Fibroblast of lung (primary cell): ENCODE measurements around the gene POLR1B.

Experiments
- EZH2 ChIP-seq: IDR thresholded peaks from 2 replicates; pipeline ENCODE4 v1.5.1; 2012; ENCODE audit warnings: low read length, control low read depth, mild to moderate bottlenecking; ENCODE audit errors: missing control alignments
- TF ChIP-seq, protein P1 (sequence below), 2 donors: IDR thresholded peaks in 1 of 2; conservative IDR thresholded peaks in 1 of 2; 1 replicate in 1 of 2; 2 replicates in 1 of 2; pipeline ENCODE4 v1.5.1; 2011 to 2012; ENCODE audit warnings: low read length in 2 of 2, control low read depth in 1 of 2, inconsistent platforms in 1 of 2, low read depth in 1 of 2, mild to moderate bottlenecking in 1 of 2

DNA sequence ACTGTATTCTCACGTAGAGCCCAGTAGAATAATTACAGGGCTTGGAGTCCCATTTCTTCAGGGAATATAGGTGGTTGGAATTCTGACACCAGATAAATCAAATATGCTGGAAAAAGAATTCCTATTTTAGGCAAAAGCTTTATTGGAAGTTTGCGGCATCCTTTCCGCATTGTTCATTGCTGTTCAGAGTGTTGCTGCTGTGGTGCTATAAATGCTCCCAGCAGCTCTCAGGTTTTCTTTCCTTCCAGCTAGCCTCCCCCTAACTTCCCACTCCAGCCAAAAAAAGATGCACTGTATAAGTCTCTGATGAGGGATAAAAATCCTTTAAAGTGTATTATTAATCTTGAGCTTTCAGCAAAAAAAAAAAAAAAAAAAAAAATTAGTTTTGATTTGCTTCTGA lies 25.5 kb upstream of the POLR1B start:
- TF ChIP-seq, protein P1, sequence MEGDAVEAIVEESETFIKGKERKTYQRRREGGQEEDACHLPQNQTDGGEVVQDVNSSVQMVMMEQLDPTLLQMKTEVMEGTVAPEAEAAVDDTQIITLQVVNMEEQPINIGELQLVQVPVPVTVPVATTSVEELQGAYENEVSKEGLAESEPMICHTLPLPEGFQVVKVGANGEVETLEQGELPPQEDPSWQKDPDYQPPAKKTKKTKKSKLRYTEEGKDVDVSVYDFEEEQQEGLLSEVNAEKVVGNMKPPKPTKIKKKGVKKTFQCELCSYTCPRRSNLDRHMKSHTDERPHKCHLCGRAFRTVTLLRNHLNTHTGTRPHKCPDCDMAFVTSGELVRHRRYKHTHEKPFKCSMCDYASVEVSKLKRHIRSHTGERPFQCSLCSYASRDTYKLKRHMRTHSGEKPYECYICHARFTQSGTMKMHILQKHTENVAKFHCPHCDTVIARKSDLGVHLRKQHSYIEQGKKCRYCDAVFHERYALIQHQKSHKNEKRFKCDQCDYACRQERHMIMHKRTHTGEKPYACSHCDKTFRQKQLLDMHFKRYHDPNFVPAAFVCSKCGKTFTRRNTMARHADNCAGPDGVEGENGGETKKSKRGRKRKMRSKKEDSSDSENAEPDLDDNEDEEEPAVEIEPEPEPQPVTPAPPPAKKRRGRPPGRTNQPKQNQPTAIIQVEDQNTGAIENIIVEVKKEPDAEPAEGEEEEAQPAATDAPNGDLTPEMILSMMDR (conservative IDR thresholded peaks at IDR 0.05 in 1 of 2, IDR thresholded peaks at IDR 0.05 in 1 of 2; ENCODE audit: low read depth in 1 of 2, low read length in 2 of 2), result no peak
- no peak for TF ChIP-seq EZH2
